Measurements from ENCODE around the gene APOF.
"Not testable (repeated sequence)": the region's sequence is repeated elsewhere in the genome, so short reads cannot be mapped to it uniquely, and the experiment has no call there.

APOF gene

GRCh38 chr12:56362130-56363059, at the start of gene APOF:
APOF (minus strand) TSS chr12:56362857; CDS start chr12:56362745, 112 bp downstream.
- DNase-seq (ENCODE audit: low read depth) = no peak

GRCh38 chr12:56411781-56412639, 49.4 kb upstream of the APOF start:
- no peak for DNase-seq (ENCODE audit: low read depth)

- no peak for DNase-seq (ENCODE audit: low read depth)
Measured at GRCh38 chr12:56410768-56411167, 48.1 kb upstream of the APOF start.

GRCh38 chr12:56408799-56409417, 46.3 kb upstream of the APOF start:
- no peak for DNase-seq (ENCODE audit: low read depth)

GRCh38 chr12:56404227-56404626, 41.6 kb upstream of the APOF start:
- DNase-seq (ENCODE audit: low read depth) = not testable (repeated sequence)

GRCh38 chr12:56401612-56402011, 39.0 kb upstream of the APOF start:
- DNase-seq (ENCODE audit: low read depth) = not testable (repeated sequence)

GRCh38 chr12:56401125-56401524, 38.5 kb upstream of the APOF start:
- not testable (repeated sequence) for DNase-seq (ENCODE audit: low read depth)

GRCh38 chr12:56399466-56399865, 36.8 kb upstream of the APOF start:
- DNase-seq (ENCODE audit: low read depth) = not testable (repeated sequence)

- no peak for DNase-seq (ENCODE audit: low read depth)
Measured at GRCh38 chr12:56398324-56398723, 35.7 kb upstream of the APOF start.

- no peak for DNase-seq (ENCODE audit: low read depth)
Measured at GRCh38 chr12:56392331-56392730, 29.7 kb upstream of the APOF start.

GRCh38 chr12:56391721-56392120, 29.1 kb upstream of the APOF start:
- DNase-seq (ENCODE audit: low read depth) = no peak

GRCh38 chr12:56389412-56389811, 26.8 kb upstream of the APOF start:
- DNase-seq (ENCODE audit: low read depth) = no peak

- no peak for DNase-seq (ENCODE audit: low read depth)
Measured at GRCh38 chr12:56387152-56387736, 24.6 kb upstream of the APOF start.

- DNase-seq (ENCODE audit: low read depth) = no peak
Measured at GRCh38 chr12:56385873-56386272, 23.2 kb upstream of the APOF start.

- no peak for DNase-seq (ENCODE audit: low read depth)
Measured at GRCh38 chr12:56382611-56383010, 20.0 kb upstream of the APOF start.

- DNase-seq (ENCODE audit: low read depth) = no peak
Measured at GRCh38 chr12:56377989-56378316, 15.3 kb upstream of the APOF start.

- no peak for DNase-seq (ENCODE audit: low read depth)
Measured at GRCh38 chr12:56377310-56377988, 14.8 kb upstream of the APOF start.

GRCh38 chr12:56375598-56376434, 13.2 kb upstream of the APOF start:
- no peak for DNase-seq (ENCODE audit: low read depth)

GRCh38 chr12:56374726-56375597, 12.3 kb upstream of the APOF start:
- DNase-seq (ENCODE audit: low read depth) = no peak

- no peak for DNase-seq (ENCODE audit: low read depth)
Measured at GRCh38 chr12:56373515-56373914, 10.9 kb upstream of the APOF start.
